Measurements from ENCODE around the gene COG5.

COG5 gene

GRCh38 chr7:107387573-107388219 lies 176.0 kb downstream of the COG5 start:
- H3K4me3 ChIP-seq (ENCODE audit: insufficient read depth, low read depth, low read length): no peak overlapping the region
- WGBS, 2 experiments: 89 to 91% methylated on average over 6 of the region's 6 CpGs
- no peaks in the 10 kb centered on the region for H3K9me3 ChIP-seq (ENCODE audit: control insufficient read depth, low read length)
- H3K4me1 ChIP-seq (ENCODE audit: control insufficient read depth, insufficient read depth, low read length): peaks cover 12% of the 10 kb centered on the region
- no peak overlapping the region for H3K27ac ChIP-seq (ENCODE audit: insufficient read depth, low read depth, low read length, poor library complexity, severe bottlenecking)
- no peaks in the 10 kb centered on the region for H3K36me3 ChIP-seq (ENCODE audit: control insufficient read depth, insufficient read depth, low read length)
- no peaks in the 10 kb centered on the region for H3K27me3 ChIP-seq (ENCODE audit: control insufficient read depth, insufficient read depth, low read length, poor library complexity, severe bottlenecking)

- H3K36me3 ChIP-seq (ENCODE audit: control insufficient read depth, insufficient read depth, low read length): no peaks in the 10 kb centered on the region
- no peak overlapping the region for H3K4me3 ChIP-seq (ENCODE audit: insufficient read depth, low read depth, low read length)
- no peaks in the 10 kb centered on the region for H3K27me3 ChIP-seq (ENCODE audit: control insufficient read depth, insufficient read depth, low read length, poor library complexity, severe bottlenecking)
- 46 to 50% methylated on average over 5 to 6 of the region's 6 CpGs for WGBS, 2 experiments
- H3K27ac ChIP-seq (ENCODE audit: insufficient read depth, low read depth, low read length, poor library complexity, severe bottlenecking): no peak overlapping the region
- peaks cover 12% of the 10 kb centered on the region for H3K4me1 ChIP-seq (ENCODE audit: control insufficient read depth, insufficient read depth, low read length)
- no peaks in the 10 kb centered on the region for H3K9me3 ChIP-seq (ENCODE audit: control insufficient read depth, low read length)
Measured at GRCh38 chr7:107387128-107387527, 176.6 kb downstream of the COG5 start.

GRCh38 chr7:107386548-107387102 lies 177.1 kb downstream of the COG5 start:
- Histone ChIP-seq H3K36me3 (ENCODE audit: control insufficient read depth, insufficient read depth, low read length) (no peaks in the 10 kb centered on the region), H3K4me1 (ENCODE audit: control insufficient read depth, insufficient read depth, low read length) (peaks cover 12% of the 10 kb centered on the region), H3K9me3 (ENCODE audit: control insufficient read depth, low read length) (no peaks in the 10 kb centered on the region), H3K27me3 (ENCODE audit: control insufficient read depth, insufficient read depth, low read length, poor library complexity, severe bottlenecking) (no peaks in the 10 kb centered on the region), H3K27ac (ENCODE audit: insufficient read depth, low read depth, low read length, poor library complexity, severe bottlenecking) (no peak overlapping the region), H3K4me3 (ENCODE audit: insufficient read depth, low read depth, low read length) (no peak overlapping the region)
- 84 to 93% methylated on average over 3 to 4 of the region's 4 CpGs for WGBS, 2 experiments

GRCh38 chr7:107384025-107384424 lies 179.7 kb downstream of the COG5 start:
- no peak overlapping the region for H3K27ac ChIP-seq (ENCODE audit: insufficient read depth, low read depth, low read length, poor library complexity, severe bottlenecking)
- WGBS, 2 experiments: 93 to 97% methylated on average over 4 to 5 of the region's 5 CpGs
- no peaks in the 10 kb centered on the region for H3K36me3 ChIP-seq (ENCODE audit: control insufficient read depth, insufficient read depth, low read length)
- H3K27me3 ChIP-seq (ENCODE audit: control insufficient read depth, insufficient read depth, low read length, poor library complexity, severe bottlenecking): no peaks in the 10 kb centered on the region
- no peak overlapping the region for H3K4me3 ChIP-seq (ENCODE audit: insufficient read depth, low read depth, low read length)
- H3K9me3 ChIP-seq (ENCODE audit: control insufficient read depth, low read length): no peaks in the 10 kb centered on the region
- peaks cover 12% of the 10 kb centered on the region for H3K4me1 ChIP-seq (ENCODE audit: control insufficient read depth, insufficient read depth, low read length)

GRCh38 chr7:107383203-107383602 lies 180.5 kb downstream of the COG5 start:
- Histone ChIP-seq H3K4me1 (ENCODE audit: control insufficient read depth, insufficient read depth, low read length) (peaks cover 12% of the 10 kb centered on the region), H3K36me3 (ENCODE audit: control insufficient read depth, insufficient read depth, low read length) (no peaks in the 10 kb centered on the region), H3K27ac (ENCODE audit: insufficient read depth, low read depth, low read length, poor library complexity, severe bottlenecking) (no peak overlapping the region), H3K4me3 (ENCODE audit: insufficient read depth, low read depth, low read length) (no peak overlapping the region), H3K9me3 (ENCODE audit: control insufficient read depth, low read length) (no peaks in the 10 kb centered on the region), H3K27me3 (ENCODE audit: control insufficient read depth, insufficient read depth, low read length, poor library complexity, severe bottlenecking) (no peaks in the 10 kb centered on the region)
- 96 to 97% methylated on average over 4 of the region's 4 CpGs for WGBS, 2 experiments

- Histone ChIP-seq H3K9me3 (ENCODE audit: control insufficient read depth, low read length) (no peaks in the 10 kb centered on the region), H3K4me3 (ENCODE audit: insufficient read depth, low read depth, low read length) (no peak overlapping the region), H3K4me1 (ENCODE audit: control insufficient read depth, insufficient read depth, low read length) (peaks cover 8% of the 10 kb centered on the region), H3K27ac (ENCODE audit: insufficient read depth, low read depth, low read length, poor library complexity, severe bottlenecking) (no peak overlapping the region), H3K27me3 (ENCODE audit: control insufficient read depth, insufficient read depth, low read length, poor library complexity, severe bottlenecking) (no peaks in the 10 kb centered on the region), H3K36me3 (ENCODE audit: control insufficient read depth, insufficient read depth, low read length) (no peaks in the 10 kb centered on the region)
- 78 to 96% methylated on average over 3 to 4 of the region's 4 CpGs for WGBS, 2 experiments
Measured at GRCh38 chr7:107381453-107381852, 182.3 kb downstream of the COG5 start.

- H3K4me3 ChIP-seq (ENCODE audit: insufficient read depth, low read depth, low read length): no peak overlapping the region
Measured at GRCh38 chr7:107373354-107373753, 190.4 kb downstream of the COG5 start.

GRCh38 chr7:107372298-107372697 lies 191.4 kb downstream of the COG5 start:
- WGBS, 2 experiments: 100% methylated on average over 1 of the region's 1 CpG; no CpG with 5 or more reads in 1 of the 2 experiments
- H3K36me3 ChIP-seq (ENCODE audit: control insufficient read depth, insufficient read depth, low read length): no peaks in the 10 kb centered on the region
- H3K9me3 ChIP-seq (ENCODE audit: control insufficient read depth, low read length): no peaks in the 10 kb centered on the region
- H3K27ac ChIP-seq (ENCODE audit: insufficient read depth, low read depth, low read length, poor library complexity, severe bottlenecking): no peak overlapping the region
- H3K4me3 ChIP-seq (ENCODE audit: insufficient read depth, low read depth, low read length): no peak overlapping the region
- no peaks in the 10 kb centered on the region for H3K27me3 ChIP-seq (ENCODE audit: control insufficient read depth, insufficient read depth, low read length, poor library complexity, severe bottlenecking)
- H3K4me1 ChIP-seq (ENCODE audit: control insufficient read depth, insufficient read depth, low read length): no peaks in the 10 kb centered on the region

More at GRCh38 chr7:107373354-107373753, 190.4 kb downstream of the COG5 start:
- 89 to 98% methylated on average over 4 of the region's 4 CpGs for WGBS, 2 experiments
- H3K36me3 ChIP-seq (ENCODE audit: control insufficient read depth, insufficient read depth, low read length): no peaks in the 10 kb centered on the region
- H3K9me3 ChIP-seq (ENCODE audit: control insufficient read depth, low read length): no peaks in the 10 kb centered on the region
- no peak overlapping the region for H3K27ac ChIP-seq (ENCODE audit: insufficient read depth, low read depth, low read length, poor library complexity, severe bottlenecking)
- no peaks in the 10 kb centered on the region for H3K4me1 ChIP-seq (ENCODE audit: control insufficient read depth, insufficient read depth, low read length)
- H3K27me3 ChIP-seq (ENCODE audit: control insufficient read depth, insufficient read depth, low read length, poor library complexity, severe bottlenecking): no peaks in the 10 kb centered on the region

GRCh38 chr7:107370816-107371215 lies 192.9 kb downstream of the COG5 start:
- WGBS, 2 experiments: 91 to 100% methylated on average over 1 of the region's 1 CpG
- Histone ChIP-seq H3K27ac (ENCODE audit: insufficient read depth, low read depth, low read length, poor library complexity, severe bottlenecking) (no peak overlapping the region), H3K36me3 (ENCODE audit: control insufficient read depth, insufficient read depth, low read length) (no peaks in the 10 kb centered on the region), H3K9me3 (ENCODE audit: control insufficient read depth, low read length) (no peaks in the 10 kb centered on the region), H3K4me1 (ENCODE audit: control insufficient read depth, insufficient read depth, low read length) (no peaks in the 10 kb centered on the region), H3K27me3 (ENCODE audit: control insufficient read depth, insufficient read depth, low read length, poor library complexity, severe bottlenecking) (no peaks in the 10 kb centered on the region), H3K4me3 (ENCODE audit: insufficient read depth, low read depth, low read length) (no peak overlapping the region)

- no peaks in the 10 kb centered on the region for H3K27me3 ChIP-seq (ENCODE audit: control insufficient read depth, insufficient read depth, low read length, poor library complexity, severe bottlenecking)
- 94% methylated on average over 1 of the region's 1 CpG; no CpG with 5 or more reads in 1 of the 2 experiments for WGBS, 2 experiments
- H3K36me3 ChIP-seq (ENCODE audit: control insufficient read depth, insufficient read depth, low read length): peaks cover 21% of the 10 kb centered on the region
- H3K27ac ChIP-seq (ENCODE audit: insufficient read depth, low read depth, low read length, poor library complexity, severe bottlenecking): no peak overlapping the region
- H3K9me3 ChIP-seq (ENCODE audit: control insufficient read depth, low read length): no peaks in the 10 kb centered on the region
- H3K4me3 ChIP-seq (ENCODE audit: insufficient read depth, low read depth, low read length): no peak overlapping the region
- no peaks in the 10 kb centered on the region for H3K4me1 ChIP-seq (ENCODE audit: control insufficient read depth, insufficient read depth, low read length)
Measured at GRCh38 chr7:107364787-107365186, 198.9 kb downstream of the COG5 start.
